Brain microvascular endothelial cell (primary cell): ENCODE results near the gene TMEM250.

Source experiments
- DNase-seq: peaks from one replicate; pipeline ENCODE4 v3.0.0-alpha.2; 2020
- H3K27ac ChIP-seq: fragments of 250-450 bp; sonication (Bioruptor Pico); 2 replicates; pipeline ENCODE4 v1.5.1; 2020; ENCODE audit warnings: mild to moderate bottlenecking, moderate library complexity
- H3K27me3 ChIP-seq: fragments of 250-450 bp; sonication (Bioruptor Pico); replicated peaks from 2 replicates; pipeline ENCODE4 v1.5.1; 2020; ENCODE audit warnings: mild to moderate bottlenecking
- H3K36me3 ChIP-seq: fragments of 250-450 bp; sonication (Bioruptor Pico); replicated peaks from 2 replicates; pipeline ENCODE4 v1.5.1; 2020; ENCODE audit warnings: mild to moderate bottlenecking
- H3K4me3 ChIP-seq: 2 replicates; pipeline ENCODE4 v1.5.1; 2011; ENCODE audit warnings: low read depth, mild to moderate bottlenecking, control low read depth, low read length, moderate library complexity
- in situ Hi-C: cut with HindIII; loops from 2 replicates; pipeline ENCODE4 v1.10.0; 2017; ENCODE audit warnings: low sequenced_read_pairs, low pct_ligation_motif_present
- TF ChIP-seq, protein P1 (sequence below): IDR thresholded peaks from 2 replicates; pipeline ENCODE4 v1.5.1; 2011; ENCODE audit warnings: low read depth, mild to moderate bottlenecking, moderate library complexity, low read length, control low read depth, inconsistent platforms; ENCODE audit errors: missing control alignments

The TMEM250 gene

DNA sequence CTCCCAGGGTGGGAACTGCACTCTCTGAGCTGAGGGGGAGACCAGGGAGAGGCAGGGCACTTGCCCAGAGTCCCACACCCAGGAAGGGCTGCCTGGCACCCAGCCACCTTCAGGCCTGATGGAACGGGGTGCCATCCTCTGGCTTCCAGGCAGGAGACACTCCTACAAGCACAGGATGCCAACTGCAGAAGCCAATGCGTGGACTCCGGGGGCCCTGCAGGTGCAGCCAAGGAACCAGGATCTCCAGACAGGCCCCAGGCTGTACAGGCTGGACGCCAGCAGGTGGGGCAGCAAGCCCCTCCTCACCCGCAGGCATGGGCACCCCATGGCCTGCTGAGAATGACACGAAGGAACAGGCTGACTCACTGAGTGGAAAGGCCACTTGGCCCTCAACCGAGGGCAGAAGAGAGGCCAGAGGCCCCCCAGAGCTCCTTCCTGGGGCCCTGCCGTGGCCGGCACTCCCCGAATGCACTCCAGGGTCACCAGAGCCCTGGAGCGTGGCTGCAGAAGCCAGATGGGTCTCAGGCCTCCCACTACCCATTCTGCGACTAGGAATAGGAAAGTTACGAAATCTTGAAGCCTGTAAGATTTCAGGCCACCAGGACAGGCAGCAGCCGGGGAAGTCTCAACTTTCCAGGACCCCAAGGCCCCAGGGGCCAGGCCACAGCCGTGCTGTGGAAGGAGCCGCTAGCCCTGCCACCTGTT lies 39.3 kb downstream of the TMEM250 start:
- no peaks in the 10 kb centered on the region for H3K27me3 ChIP-seq
- H3K27ac ChIP-seq = no peak overlapping the region
- no peak overlapping the region for H3K4me3 ChIP-seq
- no peak for DNase-seq
- TF ChIP-seq, protein P1, sequence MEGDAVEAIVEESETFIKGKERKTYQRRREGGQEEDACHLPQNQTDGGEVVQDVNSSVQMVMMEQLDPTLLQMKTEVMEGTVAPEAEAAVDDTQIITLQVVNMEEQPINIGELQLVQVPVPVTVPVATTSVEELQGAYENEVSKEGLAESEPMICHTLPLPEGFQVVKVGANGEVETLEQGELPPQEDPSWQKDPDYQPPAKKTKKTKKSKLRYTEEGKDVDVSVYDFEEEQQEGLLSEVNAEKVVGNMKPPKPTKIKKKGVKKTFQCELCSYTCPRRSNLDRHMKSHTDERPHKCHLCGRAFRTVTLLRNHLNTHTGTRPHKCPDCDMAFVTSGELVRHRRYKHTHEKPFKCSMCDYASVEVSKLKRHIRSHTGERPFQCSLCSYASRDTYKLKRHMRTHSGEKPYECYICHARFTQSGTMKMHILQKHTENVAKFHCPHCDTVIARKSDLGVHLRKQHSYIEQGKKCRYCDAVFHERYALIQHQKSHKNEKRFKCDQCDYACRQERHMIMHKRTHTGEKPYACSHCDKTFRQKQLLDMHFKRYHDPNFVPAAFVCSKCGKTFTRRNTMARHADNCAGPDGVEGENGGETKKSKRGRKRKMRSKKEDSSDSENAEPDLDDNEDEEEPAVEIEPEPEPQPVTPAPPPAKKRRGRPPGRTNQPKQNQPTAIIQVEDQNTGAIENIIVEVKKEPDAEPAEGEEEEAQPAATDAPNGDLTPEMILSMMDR = no peak
- peaks cover 13% of the 10 kb centered on the region for H3K36me3 ChIP-seq
- in situ Hi-C loops = no loop called here

DNA sequence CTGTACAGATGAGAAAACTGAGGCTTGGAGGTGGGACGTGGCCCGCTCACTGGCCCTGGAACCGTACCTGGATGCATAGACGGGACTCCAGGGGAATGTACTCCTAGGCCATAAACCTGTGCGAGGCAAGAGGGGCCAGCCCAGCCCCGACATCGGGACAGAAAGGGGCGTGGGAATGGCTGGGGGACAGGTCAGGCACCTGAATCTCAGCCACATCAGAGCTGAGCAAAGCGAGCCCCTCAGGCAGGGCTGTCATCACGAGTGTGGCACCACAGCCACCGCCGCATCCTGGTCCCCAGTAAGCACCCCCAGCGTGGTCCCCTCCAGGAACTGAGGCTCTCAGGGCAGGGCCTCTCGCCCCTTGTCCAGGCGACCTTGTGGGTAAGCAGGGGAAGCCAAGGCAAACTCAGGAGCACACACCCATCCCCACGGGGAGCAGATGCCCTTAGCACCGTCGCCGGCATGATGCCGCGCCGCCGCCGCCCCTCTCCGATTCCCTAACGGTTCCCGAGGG lies 40.1 kb downstream of the TMEM250 start:
- in situ Hi-C loops = no loop called here
- DNase-seq = no peak
- Histone ChIP-seq H3K27me3 (no peaks in the 10 kb centered on the region), H3K4me3 (no peak overlapping the region), H3K36me3 (peaks cover 9% of the 10 kb centered on the region), H3K27ac (no peak overlapping the region)
- TF ChIP-seq, protein P1 = no peak

DNA sequence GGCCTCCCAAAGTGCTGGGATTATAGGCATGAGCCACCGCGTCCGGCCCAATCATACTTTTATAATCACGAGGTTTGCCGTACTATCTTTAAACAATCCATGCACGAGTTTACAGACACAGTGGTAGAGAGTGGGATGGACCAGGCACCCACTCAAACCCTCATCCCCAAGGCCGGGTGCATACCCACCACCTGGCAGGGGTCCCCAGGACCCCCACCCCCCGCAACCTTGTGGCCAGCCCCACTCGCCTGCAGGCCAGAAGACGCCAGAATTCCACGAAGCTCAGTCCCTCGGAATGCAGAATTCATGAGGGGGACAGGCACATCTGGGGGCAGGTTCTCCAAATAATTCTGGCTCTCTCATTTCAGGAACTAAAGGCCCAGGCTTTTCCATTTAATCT lies 40.7 kb downstream of the TMEM250 start:
- peaks cover 6% of the 10 kb centered on the region for H3K36me3 ChIP-seq
- no peaks in the 10 kb centered on the region for H3K27me3 ChIP-seq
- TF ChIP-seq, protein P1 = no peak
- H3K27ac ChIP-seq = no peak overlapping the region
- no peak overlapping the region for H3K4me3 ChIP-seq
- no peak for DNase-seq
- in situ Hi-C loops = no loop called here

DNA sequence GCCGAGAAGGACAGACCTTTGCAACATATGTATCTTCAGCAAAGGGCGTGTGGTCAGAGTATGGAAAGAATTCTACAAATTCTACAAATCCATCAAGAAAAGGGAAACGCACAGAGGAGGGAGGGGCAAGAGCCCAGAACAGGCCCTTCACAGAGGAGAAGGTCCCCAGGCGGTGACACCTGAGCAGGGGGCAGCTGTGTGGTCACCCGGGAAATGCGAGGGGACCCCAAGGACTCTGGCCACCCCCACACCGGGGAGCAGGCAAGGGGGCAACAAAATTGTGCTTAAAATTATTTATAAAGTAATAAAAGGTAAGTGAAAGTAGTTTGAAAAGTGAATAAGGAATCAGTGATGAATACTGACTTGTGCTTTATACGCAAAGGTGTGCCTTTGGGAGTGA lies 41.2 kb downstream of the TMEM250 start:
- Histone ChIP-seq H3K36me3 (peaks cover 6% of the 10 kb centered on the region), H3K4me3 (no peak overlapping the region), H3K27ac (no peak overlapping the region), H3K27me3 (no peaks in the 10 kb centered on the region)
- no peak for DNase-seq
- in situ Hi-C loops = no loop called here
- TF ChIP-seq, protein P1 = no peak

DNA sequence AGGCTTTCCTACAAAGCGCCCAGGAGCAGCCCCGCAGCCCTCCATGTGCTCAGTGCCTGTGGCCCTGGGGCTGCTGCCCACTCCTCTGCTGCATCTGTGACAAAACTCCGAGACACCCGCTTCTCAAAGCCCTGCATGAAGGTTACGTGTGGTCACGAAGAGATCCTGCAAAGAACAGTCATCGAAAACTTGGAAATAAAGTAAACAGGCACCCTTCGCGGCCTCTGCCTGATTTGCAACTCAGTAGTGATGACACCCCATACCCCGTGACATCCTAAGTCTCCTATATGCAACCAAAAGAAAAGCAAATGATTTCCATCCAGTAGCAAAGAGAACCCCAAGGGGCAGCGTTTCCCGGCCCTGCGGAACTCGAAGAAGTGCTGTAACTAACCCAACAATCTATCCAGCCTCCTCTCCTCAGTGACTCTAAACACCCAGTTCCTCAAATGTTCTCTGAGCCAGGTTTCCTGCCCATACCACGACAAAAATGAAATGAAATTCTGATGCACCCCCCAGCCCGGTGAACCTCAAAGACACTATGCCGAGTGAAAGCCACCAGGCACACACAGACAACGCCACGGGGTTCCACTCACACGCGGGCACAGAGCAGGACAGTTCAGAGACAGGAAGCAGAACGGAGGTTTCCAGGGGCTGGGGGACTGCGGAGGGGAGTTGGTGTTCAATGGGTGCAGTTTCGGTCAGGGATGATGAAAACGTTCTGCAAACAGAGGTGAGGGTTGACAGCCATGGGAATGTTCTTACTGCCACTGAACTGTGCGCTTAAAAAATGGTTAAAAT lies 42.6 kb downstream of the TMEM250 start:
- H3K27me3 ChIP-seq = no peaks in the 10 kb centered on the region
- no peak overlapping the region for H3K4me3 ChIP-seq
- in situ Hi-C loops = no loop called here
- TF ChIP-seq, protein P1 = no peak
- H3K36me3 ChIP-seq = peaks cover 6% of the 10 kb centered on the region
- H3K27ac ChIP-seq = no peak overlapping the region
- no peak for DNase-seq
